Stimulated activated CD4-positive, alpha-beta T cell treated with anti-CD3 and anti-CD28 coated beads, Interleukin-1b, Interleukin-23, amount 100 ng/mL, for 1 hour (primary cell): Measurements from ENCODE around the gene TREM2.
"Not testable (repeated sequence)": the region's sequence is repeated elsewhere in the genome, so short reads cannot be mapped to it uniquely, and the experiment has no call there.

Source experiments
- DNase-seq, 2 donors: peaks; one replicate each; pipeline ENCODE4 v3.0.0-alpha.2; 2020; ENCODE audit warnings: low read depth in 2 of 2

The TREM2 gene

GRCh38 chr6:41155132-41155805, 7.6 kb downstream of the TREM2 start:
- no peak for DNase-seq

- DNase-seq, result no peak
Observed at GRCh38 chr6:41153992-41154625, 8.8 kb downstream of the TREM2 start, which contains the start of gene TREML1. TREML1 (minus strand) TSS chr6:41154347; CDS start chr6:41154288, 59 bp downstream.

GRCh38 chr6:41153451-41153850, 9.5 kb downstream of the TREM2 start:
- DNase-seq, result no peak

GRCh38 chr6:41150671-41151070, 12.2 kb downstream of the TREM2 start:
- DNase-seq, result no peak

- no peak for DNase-seq
Observed at GRCh38 chr6:41147917-41148316, 15.0 kb downstream of the TREM2 start.

DNA sequence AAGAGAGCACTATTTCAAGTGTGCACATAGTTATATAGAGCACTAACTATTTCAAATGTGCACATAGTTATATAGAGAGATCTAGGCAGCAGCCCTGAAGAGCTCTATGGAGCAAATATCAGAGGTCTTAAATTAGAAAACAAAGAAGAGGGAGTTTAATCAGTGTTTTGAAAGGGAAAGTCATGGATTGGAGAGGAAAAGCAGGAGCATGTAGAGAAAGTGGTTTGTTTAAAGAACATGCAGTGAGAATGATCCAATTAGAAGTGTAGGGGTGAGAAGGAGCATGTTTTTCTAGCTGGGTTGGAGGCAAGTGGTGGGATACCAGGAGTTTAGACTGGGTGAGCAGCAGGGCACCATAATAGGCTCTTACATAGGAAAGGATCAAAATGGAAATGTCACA, 26.0 kb downstream of the TREM2 start:
- no peak for DNase-seq

DNA sequence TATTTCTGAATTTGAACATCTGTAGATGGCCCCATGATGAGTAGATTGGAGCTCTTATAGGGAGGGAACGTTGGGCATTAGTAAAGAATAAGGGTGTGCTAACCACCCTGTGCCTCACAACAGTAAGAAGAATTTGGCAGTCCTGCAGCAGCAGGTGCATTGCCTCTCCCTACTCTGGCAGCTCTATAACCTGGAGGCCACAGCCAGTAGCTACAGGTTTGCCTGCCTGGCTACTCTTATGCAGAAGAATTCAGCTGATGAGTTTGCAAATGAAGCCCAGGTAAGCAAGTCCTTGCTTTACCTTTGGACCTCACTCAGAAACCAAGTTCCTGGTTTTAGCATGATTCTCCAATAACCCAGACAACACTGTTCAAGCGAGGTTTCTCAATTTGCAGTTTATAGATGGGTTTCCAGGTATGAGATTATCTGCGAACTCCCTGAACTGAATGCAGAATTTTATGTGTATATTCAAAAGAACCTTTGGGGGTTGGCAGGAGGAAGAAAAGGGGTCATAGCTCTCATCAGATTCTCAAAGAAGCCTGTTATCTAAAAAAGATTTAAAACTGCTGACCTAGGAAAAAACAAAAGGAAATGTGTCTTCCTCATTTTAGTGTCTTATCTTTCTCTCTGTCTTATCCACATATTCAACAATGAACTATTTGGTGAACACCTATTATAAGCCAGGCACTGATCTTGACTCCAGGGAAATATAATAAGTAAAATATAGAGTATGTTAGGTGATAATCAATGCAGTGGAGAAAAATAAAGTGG, 27.7 kb downstream of the TREM2 start:
- DNase-seq, result no peak

- no peak for DNase-seq
Observed at GRCh38 chr6:41132254-41132653, 30.7 kb downstream of the TREM2 start.

DNA sequence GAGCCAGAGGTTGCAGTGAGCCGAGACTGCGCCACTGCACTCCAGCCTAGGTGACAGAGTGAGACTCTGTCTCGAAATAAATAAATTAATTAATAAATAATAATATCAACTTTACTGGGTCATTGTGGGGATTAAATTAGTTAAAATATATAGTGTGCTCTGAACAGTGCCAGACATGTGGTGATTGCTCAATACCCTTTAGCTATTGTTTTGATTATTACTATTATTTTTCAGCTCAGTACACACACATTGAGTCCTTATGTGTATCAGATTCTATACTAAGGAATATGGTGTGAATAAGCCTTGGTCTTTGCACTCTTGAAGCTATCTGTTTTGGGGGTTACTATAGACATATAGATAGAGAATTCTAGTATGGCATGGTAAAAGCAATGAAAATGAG, 37.6 kb downstream of the TREM2 start:
- no peak for DNase-seq

- no peak for DNase-seq
Observed at GRCh38 chr6:41122918-41123317, 40.0 kb downstream of the TREM2 start.

- no peak for DNase-seq
Observed at GRCh38 chr6:41122373-41122772, 40.5 kb downstream of the TREM2 start.

DNA sequence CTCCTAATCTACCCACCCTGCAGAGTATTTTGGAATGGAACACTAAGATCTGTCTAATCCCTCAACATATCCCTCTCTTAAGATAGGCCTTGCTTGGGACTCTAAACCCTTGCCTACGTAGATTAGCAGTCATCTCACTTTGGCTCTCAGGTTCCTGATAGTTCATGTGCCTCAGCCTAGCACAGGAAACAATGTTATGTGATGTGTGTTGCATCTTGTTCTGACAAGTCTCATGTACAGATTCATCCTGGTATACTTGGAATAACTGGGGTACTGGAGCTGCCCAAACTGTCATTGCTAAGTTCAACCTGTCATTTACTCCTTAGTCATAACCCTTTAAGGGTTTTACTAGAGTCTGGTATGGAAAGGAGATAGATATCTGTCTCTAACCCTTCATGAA, 42.9 kb downstream of the TREM2 start:
- DNase-seq, result no peak

DNA sequence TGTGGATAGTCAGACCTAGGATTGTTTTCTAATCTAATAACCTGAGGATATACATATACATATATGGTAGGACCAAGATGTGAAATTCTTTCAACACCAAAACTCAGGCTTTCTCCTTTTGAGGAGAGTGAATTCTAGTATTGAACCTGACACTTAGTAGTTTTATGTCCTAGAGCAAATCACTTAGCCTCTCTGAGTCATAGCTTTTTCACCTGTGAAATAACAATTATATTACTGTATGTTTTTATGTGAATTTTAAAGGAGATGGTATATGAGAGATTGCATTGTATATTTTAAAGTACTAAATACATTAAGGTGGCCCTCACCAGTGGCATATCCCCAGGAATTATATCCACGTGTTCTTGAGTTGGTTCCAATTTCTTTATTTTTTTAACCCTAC, 43.4 kb downstream of the TREM2 start:
- no peak for DNase-seq

GRCh38 chr6:41115027-41115426, 47.9 kb downstream of the TREM2 start:
- DNase-seq, result not testable (repeated sequence)

DNA sequence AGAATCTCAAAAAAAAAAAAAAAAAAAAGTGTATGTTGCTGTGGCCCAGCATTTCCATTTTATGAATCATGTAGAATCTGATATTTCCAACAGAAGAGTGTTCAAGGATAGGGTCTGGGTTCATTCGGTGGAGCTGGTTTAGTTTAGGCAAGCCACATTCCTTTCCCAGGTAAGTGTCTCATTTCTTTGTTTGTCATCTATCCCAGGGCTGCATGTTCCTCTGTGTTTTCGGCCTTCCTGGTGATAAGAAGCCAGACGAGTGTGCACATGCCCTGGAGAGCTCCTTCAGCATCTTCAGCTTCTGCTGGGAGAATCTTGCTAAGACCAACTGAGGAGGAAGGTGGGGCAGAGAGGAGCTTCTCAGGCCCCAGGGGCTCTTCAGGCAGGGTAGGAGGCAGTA, 51.9 kb downstream of the TREM2 start:
- no peak for DNase-seq
